GM10248 (cell line): Measurements from ENCODE around the gene CDON.

Source experiments
- CTCF ChIA-PET: fragments of 300-600 bp; sonication (Branson Sonifier 250); formaldehyde crosslinking; extraction: SDS; loops from one replicate; lab custom pipeline; 2021; ENCODE audit warnings: antibody characterized with exemption; lab: Yijun Ruan, JAX
- POLR2A ChIA-PET: fragments of 350-650 bp; sonication (Branson Sonifier 250); formaldehyde crosslinking; extraction: SDS; loops from one replicate; lab custom pipeline; 2020; ENCODE audit warnings: antibody characterized with exemption; lab: Yijun Ruan, JAX
- DNase-seq: peaks from one replicate; pipeline ENCODE4 v3.0.0; 2012; ENCODE audit errors: extremely low spot score
- CTCF ChIP-seq: IDR thresholded peaks from 2 replicates; pipeline ENCODE4 v1.5.1; 2012; ENCODE audit warnings: mild to moderate bottlenecking, low read depth; ENCODE audit errors: extremely low read depth, missing control alignments, control extremely low read depth

Gene CDON

GRCh38 chr11:126006068-126006467 is 56.6 kb downstream of the CDON start:
- ChIA-PET POLR2A (no interaction called here), CTCF (interaction anchor here (1.4 kb wide), 1 partner anchor 45 kb away, joined by 3 read pairs; no protein-coding TSS in a partner anchor)
- no peak for DNase-seq
- no peak for TF ChIP-seq CTCF

- ChIA-PET CTCF (interaction anchor here (0.8 to 0.9 kb wide), 3 partner anchors 8 to 191 kb away, joined by 3 to 4 read pairs (median 3); no protein-coding TSS in a partner anchor), POLR2A (interaction anchor here (0.6 kb wide), 1 partner anchor 401 kb away, joined by 3 read pairs; no protein-coding TSS in a partner anchor)
- no peak for TF ChIP-seq CTCF
- no peak for DNase-seq
Measured at GRCh38 chr11:126002181-126002580, 60.5 kb downstream of the CDON start.

DNA sequence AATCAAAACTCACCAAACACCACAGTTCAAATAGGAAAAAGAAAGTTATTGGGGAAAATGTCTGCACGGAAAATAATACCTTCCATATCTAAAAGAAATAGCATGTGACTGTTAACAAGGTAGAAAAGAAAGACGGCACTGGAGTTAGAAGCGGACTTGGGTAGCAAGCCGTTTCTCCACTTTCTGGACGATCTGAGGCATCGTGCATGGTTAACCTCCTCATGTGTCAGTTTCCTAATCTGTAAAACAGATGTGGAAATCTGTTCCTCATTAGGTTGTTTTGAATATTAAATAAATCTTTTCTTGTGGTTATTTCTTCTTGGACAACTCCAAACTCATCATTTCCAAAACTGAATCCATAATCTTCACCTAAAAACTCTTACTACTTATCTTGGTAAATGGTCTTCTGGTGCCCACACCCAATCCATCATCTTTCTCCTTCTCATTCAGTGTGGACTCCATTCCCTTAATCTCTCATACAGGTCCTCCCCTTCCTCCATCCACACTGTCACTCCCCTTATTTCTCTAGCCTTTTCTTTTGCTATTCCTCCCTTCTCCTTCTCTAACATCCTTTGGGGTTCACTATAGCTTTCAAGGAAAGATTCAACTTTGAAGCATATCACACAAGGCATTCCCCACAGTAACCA is 63.3 kb downstream of the CDON start:
- DNase-seq, result no peak
- POLR2A ChIA-PET, result no interaction called here
- no peak for TF ChIP-seq CTCF
- CTCF ChIA-PET, result interaction anchor here (0.8 kb wide), 1 partner anchor 12 kb away, joined by 3 read pairs; no protein-coding TSS in a partner anchor

- ChIA-PET CTCF (interaction anchor here (1.4 kb wide), 1 partner anchor 195 kb away, joined by 6 read pairs; no protein-coding TSS in a partner anchor), POLR2A (no interaction called here)
- TF ChIP-seq CTCF, result no peak
- no peak for DNase-seq
Measured at GRCh38 chr11:125998267-125998666, 64.4 kb downstream of the CDON start.

GRCh38 chr11:125995313-125995712 is 67.4 kb downstream of the CDON start:
- ChIA-PET CTCF (interaction anchor here (1.7 kb wide), 1 partner anchor 11 kb away, joined by 4 read pairs; no protein-coding TSS in a partner anchor), POLR2A (no interaction called here)
- no peak for TF ChIP-seq CTCF
- DNase-seq, result peak; percentile 45

DNA sequence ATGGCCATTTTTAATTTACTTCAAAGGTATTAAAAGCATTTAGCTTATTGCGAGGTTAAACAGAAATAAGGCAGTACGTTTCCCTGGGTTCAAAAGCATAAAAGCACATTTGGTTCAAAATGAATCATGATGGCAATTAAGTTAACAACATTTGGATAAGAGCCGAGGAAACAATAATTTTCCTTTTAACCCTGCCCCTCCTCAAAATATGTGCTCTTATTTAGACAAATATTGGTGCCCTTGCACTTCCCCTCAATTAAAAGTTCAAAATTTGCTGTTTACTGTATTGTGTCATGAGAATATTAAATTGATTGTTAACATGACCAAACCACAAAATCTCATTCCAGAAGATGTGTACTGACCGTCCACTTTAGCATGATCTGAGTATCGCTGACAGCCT is 68.2 kb downstream of the CDON start:
- POLR2A ChIA-PET, result no interaction called here
- CTCF ChIA-PET, result no interaction called here
- no peak for TF ChIP-seq CTCF
- DNase-seq, result no peak
